GM19438 (cell line): ENCODE measurements around the gene SPATA6L.
"Not testable (repeated sequence)": the region's sequence is repeated elsewhere in the genome, so short reads cannot be mapped to it uniquely, and the experiment has no call there.

Experiments
- ATAC-seq: cut with Tn5 transposase; IDR thresholded peaks from one replicate; pipeline ENCODE4 v1.9.1; 2021; ENCODE audit warnings: low read depth; ENCODE audit not compliant: unreplicated experiment

The SPATA6L gene

GRCh38 chr9:4640027-4640426 is 26.3 kb downstream of the SPATA6L start:
- ATAC-seq: no peak

- ATAC-seq: no peak
Measured at GRCh38 chr9:4639420-4639819, 26.9 kb downstream of the SPATA6L start.

GRCh38 chr9:4638968-4639367 is 27.3 kb downstream of the SPATA6L start:
- ATAC-seq: no peak

- no peak for ATAC-seq
Measured at GRCh38 chr9:4630836-4631235, 35.4 kb downstream of the SPATA6L start.

GRCh38 chr9:4622016-4622415 is 44.3 kb downstream of the SPATA6L start:
- no peak for ATAC-seq

GRCh38 chr9:4620881-4621555 is 45.3 kb downstream of the SPATA6L start:
- ATAC-seq: no peak

- no peak for ATAC-seq
Measured at GRCh38 chr9:4620057-4620765, 46.1 kb downstream of the SPATA6L start.

GRCh38 chr9:4618700-4619099 is 47.6 kb downstream of the SPATA6L start:
- no peak for ATAC-seq

- no peak for ATAC-seq
Measured at GRCh38 chr9:4617752-4618151, 48.5 kb downstream of the SPATA6L start.

GRCh38 chr9:4615778-4616177 is 50.5 kb downstream of the SPATA6L start:
- ATAC-seq: no peak

- no peak for ATAC-seq
Measured at GRCh38 chr9:4615251-4615650, 51.0 kb downstream of the SPATA6L start.

- ATAC-seq: no peak
Measured at GRCh38 chr9:4614627-4615026, 51.7 kb downstream of the SPATA6L start.

GRCh38 chr9:4606033-4606432 is 60.2 kb downstream of the SPATA6L start:
- ATAC-seq: not testable (repeated sequence)

- peak; percentile 70 for ATAC-seq
Measured at GRCh38 chr9:4604678-4605095, 61.6 kb downstream of the SPATA6L start.

- no peak for ATAC-seq
Measured at GRCh38 chr9:4603830-4604229, 62.5 kb downstream of the SPATA6L start.

GRCh38 chr9:4600368-4600767 is 65.9 kb downstream of the SPATA6L start:
- no peak for ATAC-seq

GRCh38 chr9:4596165-4596922 is 69.9 kb downstream of the SPATA6L start:
- peak; percentile 64 for ATAC-seq

GRCh38 chr9:4594994-4595393 is 71.3 kb downstream of the SPATA6L start:
- no peak for ATAC-seq

- ATAC-seq: no peak
Measured at GRCh38 chr9:4594545-4594944, 71.7 kb downstream of the SPATA6L start.

- ATAC-seq: no peak
Measured at GRCh38 chr9:4592886-4593285, 73.4 kb downstream of the SPATA6L start.

- ATAC-seq: no peak
Measured at GRCh38 chr9:4592295-4592694, 74.0 kb downstream of the SPATA6L start.

- ATAC-seq: no peak
Measured at GRCh38 chr9:4591123-4591500, 75.2 kb downstream of the SPATA6L start.
